ENCODE measurements around the gene CCDC107.

The CCDC107 gene

GRCh38 chr9:35662437-35662836 is 4.3 kb downstream of the CCDC107 start:
- no peak for DNase-seq

GRCh38 chr9:35664531-35665470 is 6.7 kb downstream of the CCDC107 start, which contains the start of gene ARHGEF39:
TSS of gene ARHGEF39 (minus strand) at chr9:35665195. CDS start at chr9:35665169, 26 bp downstream.
- peak; percentile 5 for DNase-seq

- DNase-seq: no peak
Measured at GRCh38 chr9:35665471-35665818, 7.4 kb downstream of the CCDC107 start.

- no peak for DNase-seq
Measured at GRCh38 chr9:35666045-35666444, 8.0 kb downstream of the CCDC107 start.

GRCh38 chr9:35666549-35666948 is 8.5 kb downstream of the CCDC107 start:
- no peak for DNase-seq

- no peak for DNase-seq
Measured at GRCh38 chr9:35667939-35668338, 9.8 kb downstream of the CCDC107 start.

GRCh38 chr9:35669331-35670145 is 11.4 kb downstream of the CCDC107 start:
- no peak for DNase-seq

GRCh38 chr9:35673132-35674024 is 15.3 kb downstream of the CCDC107 start, which contains the start of gene CA9:
TSS of gene CA9 (plus strand) at chr9:35673928. CDS start at chr9:35673960, 32 bp downstream.
- DNase-seq: no peak

GRCh38 chr9:35674025-35674361 is 15.9 kb downstream of the CCDC107 start:
- DNase-seq: no peak

GRCh38 chr9:35675204-35675603 is 17.1 kb downstream of the CCDC107 start:
- DNase-seq: no peak

- no peak for DNase-seq
Measured at GRCh38 chr9:35675732-35676392, 17.8 kb downstream of the CCDC107 start.

- no peak for DNase-seq
Measured at GRCh38 chr9:35679091-35679490, 21.0 kb downstream of the CCDC107 start.

GRCh38 chr9:35679766-35680330 is 21.8 kb downstream of the CCDC107 start:
- DNase-seq: no peak

GRCh38 chr9:35680331-35681105 is 22.4 kb downstream of the CCDC107 start:
- DNase-seq: no peak

GRCh38 chr9:35681341-35682002 is 23.4 kb downstream of the CCDC107 start:
- DNase-seq: no peak

- no peak for DNase-seq
Measured at GRCh38 chr9:35682051-35682450, 24.0 kb downstream of the CCDC107 start.

- DNase-seq: no peak
Measured at GRCh38 chr9:35682520-35683315, 24.6 kb downstream of the CCDC107 start.

- DNase-seq: no peak
Measured at GRCh38 chr9:35683323-35683722, 25.2 kb downstream of the CCDC107 start.

- DNase-seq: no peak
Measured at GRCh38 chr9:35684921-35685320, 26.8 kb downstream of the CCDC107 start.

GRCh38 chr9:35685506-35685905 is 27.4 kb downstream of the CCDC107 start:
- no peak for DNase-seq
